ENCODE data around the gene FASN.
"Not testable (repeated sequence)": the region's sequence is repeated elsewhere in the genome, so short reads cannot be mapped to it uniquely, and the experiment has no call there.

Gene FASN

DNA sequence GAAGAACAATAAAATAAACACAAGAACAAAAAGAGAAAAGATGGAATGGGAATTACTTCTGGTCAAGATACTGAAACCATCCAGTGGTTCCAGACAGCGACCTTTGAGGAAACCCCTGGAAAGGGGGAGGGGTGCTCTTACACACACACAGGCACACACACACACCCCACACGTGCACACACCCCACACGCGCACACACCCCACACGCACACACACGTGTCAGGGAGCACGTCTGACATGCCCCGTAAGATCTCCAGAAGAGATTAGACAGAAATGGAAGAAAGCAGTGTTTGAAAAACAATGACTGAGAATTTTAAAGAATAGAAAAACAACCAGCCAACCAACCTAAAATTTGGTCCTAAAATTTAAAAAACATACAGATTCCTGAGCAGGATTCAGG lies 45.3 kb upstream of the FASN start:
- Histone ChIP-seq H3K4me3 (ENCODE audit: low read length) (no peak overlapping the region), H3K9me2 (replicated peaks; ENCODE audit: insufficient read depth, low read length) (no peaks in the 10 kb centered on the region), H3K9me3 (replicated peaks; ENCODE audit: insufficient read depth, low read length) (no peaks in the 10 kb centered on the region), H4K20me1 (ENCODE audit: insufficient read depth, low read length) (no peaks in the 10 kb centered on the region), H3K27me3 (replicated peaks; ENCODE audit: insufficient read depth, low read length) (no peaks in the 10 kb centered on the region), H3K4me2 (ENCODE audit: low read depth, low read length) (no peak overlapping the region), H3K79me2 (ENCODE audit: low read length) (no peaks in the 10 kb centered on the region), H3K4me1 (ENCODE audit: low read length) (no peaks in the 10 kb centered on the region), H3K9ac (ENCODE audit: low read length) (no peak overlapping the region), H3K36me3 (replicated peaks; ENCODE audit: insufficient read depth, low read length) (no peaks in the 10 kb centered on the region), H3K27ac (ENCODE audit: low read length) (no peak overlapping the region), H3F3A (ENCODE audit: insufficient read depth, low read length) (no peaks in the 10 kb centered on the region), H2AFZ (ENCODE audit: low read length) (no peak overlapping the region)
- no peak for TF ChIP-seq CTCF (IDR thresholded peaks at IDR 0.05; ENCODE audit: low read length)
- TF ChIP-seq EZH2phosphoT487 (IDR thresholded peaks at IDR 0.05; ENCODE audit: low read length) = no peak
- no peak for TF ChIP-seq EZH2 (optimal IDR thresholded peaks at IDR 0.05; ENCODE audit: low read depth, low read length)
- no peak for DNase-seq

- H3K4me2 ChIP-seq (ENCODE audit: low read depth, low read length); H3K9me2 ChIP-seq (replicated peaks; ENCODE audit: insufficient read depth, low read length); H3K4me1 ChIP-seq (ENCODE audit: low read length); H3K4me3 ChIP-seq (ENCODE audit: low read length); H3K27me3 ChIP-seq (replicated peaks; ENCODE audit: insufficient read depth, low read length); H3K9ac ChIP-seq (ENCODE audit: low read length); H3K27ac ChIP-seq (ENCODE audit: low read length); H3K9me3 ChIP-seq (replicated peaks; ENCODE audit: insufficient read depth, low read length); H3K79me2 ChIP-seq (ENCODE audit: low read length); H3F3A ChIP-seq (ENCODE audit: insufficient read depth, low read length); H4K20me1 ChIP-seq (ENCODE audit: insufficient read depth, low read length); H3K36me3 ChIP-seq (replicated peaks; ENCODE audit: insufficient read depth, low read length); H2AFZ ChIP-seq (ENCODE audit: low read length); DNase-seq: not testable (repeated sequence)
Measured at GRCh38 chr17:82139961-82140360, 41.9 kb upstream of the FASN start.

DNA sequence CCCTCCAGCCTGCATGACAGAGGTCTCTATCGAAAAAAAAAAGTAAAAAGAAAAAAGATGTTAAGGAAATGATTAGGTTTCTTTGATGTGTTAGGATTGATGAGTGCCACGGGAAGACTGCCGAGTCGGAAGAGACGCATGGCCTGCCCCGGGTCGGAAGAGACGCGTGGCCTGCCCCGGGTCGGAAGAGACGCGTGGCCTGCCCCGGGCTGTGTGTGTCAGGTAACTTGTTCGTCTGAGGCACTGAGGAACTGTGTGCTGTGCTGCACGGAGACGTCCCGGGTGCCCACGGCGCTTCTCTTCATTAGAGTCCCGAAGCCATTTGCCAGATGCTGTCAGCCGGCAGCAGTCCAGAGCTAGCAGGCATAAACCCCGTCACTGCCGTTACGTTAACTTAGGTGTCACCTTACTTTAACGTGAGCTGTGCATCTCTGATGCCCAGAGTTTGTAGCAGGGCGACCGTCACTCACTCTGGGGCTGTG lies 40.5 kb upstream of the FASN start:
- no peak overlapping the region for H3K4me2 ChIP-seq (ENCODE audit: low read depth, low read length)
- H3K36me3 ChIP-seq (replicated peaks; ENCODE audit: insufficient read depth, low read length) = no peaks in the 10 kb centered on the region

More for the DNA sequence above, 40.5 kb upstream of the FASN start:
- TF ChIP-seq CTCF (IDR thresholded peaks at IDR 0.05; ENCODE audit: low read length) (no peak), EZH2phosphoT487 (IDR thresholded peaks at IDR 0.05; ENCODE audit: low read length) (no peak), EZH2 (optimal IDR thresholded peaks at IDR 0.05; ENCODE audit: low read depth, low read length) (no peak)
- Histone ChIP-seq H3F3A (ENCODE audit: insufficient read depth, low read length) (peaks cover 5% of the 10 kb centered on the region; the same call in 1 of the 2 replicates), H2AFZ (ENCODE audit: low read length) (no peak overlapping the region), H3K79me2 (ENCODE audit: low read length) (no peaks in the 10 kb centered on the region), H3K4me1 (ENCODE audit: low read length) (peaks cover 7% of the 10 kb centered on the region), H3K27me3 (replicated peaks; ENCODE audit: insufficient read depth, low read length) (no peaks in the 10 kb centered on the region), H3K9ac (ENCODE audit: low read length) (no peak overlapping the region), H3K4me3 (ENCODE audit: low read length) (no peak overlapping the region), H3K9me3 (replicated peaks; ENCODE audit: insufficient read depth, low read length) (no peaks in the 10 kb centered on the region), H3K27ac (ENCODE audit: low read length) (no peak overlapping the region), H3K9me2 (replicated peaks; ENCODE audit: insufficient read depth, low read length) (no peaks in the 10 kb centered on the region), H4K20me1 (ENCODE audit: insufficient read depth, low read length) (no peaks in the 10 kb centered on the region)
- no peak for DNase-seq

Data from MM.1S (cell line).